HG02759 (cell line): Measurements from ENCODE around the gene CNTN5.

ENCODE experiments used
- ATAC-seq: cut with Tn5 transposase; IDR thresholded peaks from one replicate; pipeline ENCODE4 v1.9.1; 2021; ENCODE audit warnings: mild to moderate bottlenecking, moderate library complexity; ENCODE audit not compliant: unreplicated experiment

The CNTN5 gene

GRCh38 chr11:99162819-99163218, 142.1 kb downstream of the CNTN5 start:
- ATAC-seq = no peak

DNA sequence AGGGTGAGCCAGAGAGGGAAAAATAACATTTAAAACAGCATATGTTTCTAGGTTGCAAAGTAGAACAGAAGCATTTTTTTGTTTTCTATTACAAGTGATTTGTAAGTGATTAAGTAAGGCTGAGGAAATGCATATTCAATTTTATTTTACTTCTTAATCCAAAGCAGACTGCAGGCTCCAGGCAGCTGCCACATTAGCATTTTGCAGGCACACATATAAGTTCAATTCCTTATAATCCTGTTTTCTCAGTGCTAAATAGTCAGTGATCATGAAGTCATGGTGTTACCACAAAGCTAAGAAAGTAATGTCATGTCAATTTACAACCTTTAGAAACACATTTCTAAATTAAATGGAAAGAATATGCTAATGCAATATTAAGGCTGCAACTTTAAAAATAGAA, 149.8 kb downstream of the CNTN5 start:
- ATAC-seq = no peak

DNA sequence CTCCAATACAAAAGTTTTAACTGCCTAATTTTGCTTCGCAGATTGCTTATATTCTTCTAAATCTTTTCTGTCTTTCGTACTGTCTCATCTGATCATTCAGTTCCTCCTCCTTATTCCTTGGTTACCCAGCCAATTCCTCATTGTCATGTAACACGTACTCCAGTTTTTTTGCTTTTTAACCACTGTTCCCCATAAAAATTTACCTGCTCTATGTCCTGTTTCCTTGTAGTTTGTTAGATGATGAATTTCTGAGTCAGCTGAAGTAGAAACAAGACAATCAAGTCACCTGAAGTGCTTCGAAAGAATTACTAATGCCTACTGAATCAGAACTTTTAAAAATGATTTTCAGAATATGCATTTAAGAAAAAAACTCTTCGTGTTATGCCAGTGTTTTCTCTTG, 150.6 kb downstream of the CNTN5 start:
- no peak for ATAC-seq

GRCh38 chr11:99176430-99176829, 155.7 kb downstream of the CNTN5 start:
- no peak for ATAC-seq

- no peak for ATAC-seq
Observed at GRCh38 chr11:99177446-99177845, 156.7 kb downstream of the CNTN5 start.

GRCh38 chr11:99184146-99184545, 163.4 kb downstream of the CNTN5 start:
- no peak for ATAC-seq

- no peak for ATAC-seq
Observed at GRCh38 chr11:99188221-99188620, 167.5 kb downstream of the CNTN5 start.

DNA sequence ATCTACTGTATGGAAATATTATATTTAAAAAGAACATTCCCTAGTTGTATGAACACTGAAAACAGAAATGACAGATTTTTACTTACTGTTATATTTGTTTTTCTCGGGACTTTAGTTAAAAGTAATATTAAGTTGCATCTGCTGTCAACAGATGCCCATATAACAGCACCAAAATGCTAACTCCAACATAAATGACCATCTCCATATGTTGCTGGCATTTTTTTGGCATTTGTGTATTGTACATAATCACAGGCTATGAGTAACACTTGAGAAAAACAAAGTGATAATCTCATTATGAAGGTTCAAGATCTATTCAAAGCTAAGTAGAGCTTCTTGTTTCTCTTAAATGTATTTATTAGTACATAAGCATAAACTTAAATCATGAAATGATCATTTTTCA, 172.0 kb downstream of the CNTN5 start:
- no peak for ATAC-seq

GRCh38 chr11:99197477-99197876, 176.7 kb downstream of the CNTN5 start:
- no peak for ATAC-seq

DNA sequence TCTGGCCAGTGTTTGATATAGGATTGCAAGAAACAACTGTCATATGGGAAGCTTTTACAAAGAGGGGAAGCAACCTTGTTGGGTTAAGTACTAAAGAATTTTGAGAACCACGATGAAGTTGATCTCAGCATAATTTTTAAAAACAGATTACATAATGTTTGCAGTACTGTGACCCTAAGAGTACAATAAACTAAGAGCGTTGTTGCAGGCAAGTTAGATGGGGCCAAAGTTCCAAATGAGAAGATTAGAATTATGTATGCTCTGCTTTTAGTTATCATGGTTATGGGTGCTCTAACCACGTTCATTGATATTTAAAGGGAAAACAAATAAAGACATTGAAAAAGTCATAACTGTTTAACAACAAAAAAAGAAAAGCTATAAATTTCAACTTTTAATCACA, 177.5 kb downstream of the CNTN5 start:
- no peak for ATAC-seq

- no peak for ATAC-seq
Observed at GRCh38 chr11:99199341-99199740, 178.6 kb downstream of the CNTN5 start.

DNA sequence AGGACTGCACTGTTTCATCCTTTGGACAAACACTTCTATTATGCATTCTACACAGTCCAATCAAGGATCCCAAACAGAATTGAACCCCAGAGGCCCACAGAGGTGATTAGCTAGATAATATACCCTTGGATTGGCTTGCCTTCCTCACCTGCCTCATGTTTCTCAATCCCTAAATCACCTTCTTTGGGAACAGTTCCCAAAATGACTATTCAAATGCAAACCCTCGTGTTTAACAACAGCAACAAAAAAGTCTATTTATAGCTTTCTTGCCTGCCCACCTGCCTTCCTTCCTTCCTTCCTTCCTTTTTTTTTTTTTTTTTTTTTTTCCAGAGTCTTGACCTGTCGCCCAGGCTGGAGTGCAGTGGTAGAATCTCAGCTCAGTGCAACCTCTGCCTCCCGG, 180.0 kb downstream of the CNTN5 start:
- ATAC-seq = no peak

DNA sequence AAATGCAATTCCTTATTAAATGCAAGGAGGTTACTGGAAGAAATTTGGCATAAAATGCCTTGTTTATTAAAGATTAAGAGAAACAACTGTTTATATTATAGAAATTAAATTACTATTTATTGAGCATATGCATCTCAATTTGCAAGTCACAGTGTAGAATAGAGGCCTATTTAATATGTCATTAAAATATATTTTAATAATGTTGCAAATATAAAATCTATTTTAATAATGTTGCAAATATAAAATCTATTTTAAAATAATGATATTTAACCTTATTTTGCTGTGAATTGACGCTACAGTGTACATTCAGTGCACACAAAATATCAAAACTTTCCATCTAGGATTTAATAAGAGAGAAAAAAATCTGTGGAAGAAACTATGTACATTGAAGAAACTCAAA, 188.1 kb downstream of the CNTN5 start:
- no peak for ATAC-seq

- no peak for ATAC-seq
Observed at GRCh38 chr11:99229544-99229943, 208.8 kb downstream of the CNTN5 start.

- ATAC-seq = no peak
Observed at GRCh38 chr11:99234534-99234933, 213.8 kb downstream of the CNTN5 start.

- ATAC-seq = no peak
Observed at GRCh38 chr11:99238401-99238800, 217.7 kb downstream of the CNTN5 start.

DNA sequence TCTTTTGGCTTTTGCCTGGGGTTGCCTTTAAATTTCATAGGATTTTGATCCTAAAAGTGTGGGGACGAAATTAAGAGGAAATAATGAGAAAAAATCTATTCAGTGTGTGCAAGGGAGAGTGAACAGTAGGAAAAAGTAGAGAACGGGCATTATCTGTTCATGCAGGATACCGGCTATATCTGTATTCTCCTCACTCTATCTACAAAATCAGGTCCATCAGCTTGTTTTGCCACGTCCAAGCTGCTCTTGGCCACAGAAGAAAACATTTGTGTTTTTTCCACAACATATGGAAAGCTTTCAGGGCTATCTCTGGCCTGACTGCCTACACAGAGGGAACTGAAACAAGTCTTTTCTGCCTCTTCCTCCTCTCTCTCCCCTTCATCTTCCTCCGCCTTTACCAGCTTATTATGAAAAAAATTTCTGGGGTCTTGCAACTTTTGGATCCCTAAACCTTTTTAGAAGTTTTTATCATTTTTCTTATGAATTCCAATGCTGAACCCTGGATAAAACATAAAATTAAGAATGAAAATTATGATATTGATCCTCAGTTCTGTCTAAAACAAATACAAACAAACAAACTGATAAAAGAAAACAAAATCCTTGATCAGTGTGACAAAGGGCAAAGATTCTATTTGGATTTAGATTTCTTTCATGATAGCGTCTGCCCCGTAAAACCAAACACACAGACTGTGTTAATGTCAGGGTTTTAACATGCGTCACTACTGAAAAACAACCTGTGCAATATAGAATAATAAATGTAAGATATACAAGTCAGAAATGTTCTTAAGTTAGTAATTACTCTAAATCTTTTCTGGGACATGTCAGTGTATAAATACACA, 219.7 kb downstream of the CNTN5 start:
- no peak for ATAC-seq

GRCh38 chr11:99241066-99241465, 220.3 kb downstream of the CNTN5 start:
- ATAC-seq = no peak

GRCh38 chr11:99244613-99245012, 223.9 kb downstream of the CNTN5 start:
- ATAC-seq = no peak

DNA sequence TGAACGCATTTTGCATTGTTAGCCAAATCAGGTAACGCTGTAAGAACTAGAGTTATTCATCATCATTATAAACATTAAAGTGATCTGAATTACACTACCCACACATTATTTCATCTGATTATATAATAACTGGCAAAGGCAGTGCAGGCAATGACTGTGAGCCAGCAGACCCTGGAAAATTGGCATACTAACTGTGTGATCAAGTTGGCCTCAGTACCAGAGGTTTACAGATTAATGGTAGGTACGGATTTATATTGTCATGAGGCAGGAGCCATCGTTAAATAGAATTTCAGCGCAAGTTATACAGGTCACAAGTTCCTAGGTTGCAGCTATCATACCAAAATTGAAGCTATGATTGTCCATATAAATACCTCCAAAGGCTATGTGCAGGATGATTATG, 225.4 kb downstream of the CNTN5 start:
- ATAC-seq = no peak

DNA sequence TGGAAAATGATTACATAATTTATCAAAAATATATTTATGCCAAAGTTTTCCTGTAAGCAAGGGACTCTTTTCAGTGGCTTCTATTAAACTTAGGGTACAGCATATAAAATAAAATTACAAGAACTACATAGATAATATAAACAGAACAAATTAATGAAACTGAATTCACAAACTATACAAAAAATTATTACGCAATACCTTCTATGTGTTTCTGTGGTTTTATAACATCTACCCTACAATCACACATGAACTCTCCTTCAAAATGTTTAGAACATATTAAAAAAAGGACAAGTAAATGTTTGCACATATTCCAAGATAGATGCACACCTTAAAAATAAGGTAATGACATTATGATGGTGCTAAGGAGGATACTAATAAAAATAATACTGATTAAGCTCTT, 235.9 kb downstream of the CNTN5 start:
- ATAC-seq = no peak

DNA sequence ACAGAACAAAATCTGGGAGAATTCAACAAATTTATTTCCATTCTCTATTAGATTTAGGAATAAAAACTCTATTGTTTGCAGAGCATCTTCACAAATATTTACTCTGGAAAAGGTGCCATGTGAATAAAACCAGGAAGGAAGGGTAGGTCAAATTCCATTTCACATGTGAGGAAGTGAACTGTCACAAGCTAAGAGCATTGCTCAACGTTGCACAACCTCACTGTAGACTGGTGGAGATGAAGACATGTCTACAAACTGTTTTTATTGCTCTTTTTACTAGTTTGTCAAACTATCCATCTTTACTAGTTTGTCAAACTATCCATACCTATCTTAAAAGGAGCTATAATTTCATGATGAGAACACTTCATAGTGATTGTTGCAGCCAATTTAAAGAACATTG, 236.4 kb downstream of the CNTN5 start:
- no peak for ATAC-seq

DNA sequence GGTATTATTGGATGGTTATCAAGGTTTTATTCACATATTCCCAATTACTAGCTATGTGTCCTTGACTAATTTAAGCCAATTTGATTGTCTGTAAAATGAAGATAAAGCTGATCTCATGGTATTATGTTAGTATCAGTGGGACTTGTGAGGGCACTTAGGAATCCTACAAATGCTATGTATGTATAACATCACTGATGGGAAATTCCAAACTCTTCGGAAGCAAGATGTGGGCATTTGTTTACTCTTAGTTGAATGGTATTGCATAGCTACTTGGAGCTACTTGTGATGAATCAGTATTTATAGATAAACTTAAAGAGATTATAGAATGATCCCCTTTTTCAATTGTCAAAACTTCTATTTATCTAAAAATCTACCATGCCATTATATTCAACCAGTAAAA, 239.9 kb downstream of the CNTN5 start:
- no peak for ATAC-seq
